HCT116 (cell line): Measurements from ENCODE around the gene CTNNB1. TPM values are rescaled to one million over a fixed set of nuclear protein-coding genes. Genes with fewer than 3 reads are reported as not detected.

Source experiments
- ATAC-seq: fragments of 200-7000 bp; cut with Tn5 transposase; 2 replicates; pipeline ENCODE4 v1.9.1; 2020; ENCODE audit warnings: mild to moderate bottlenecking, moderate library complexity
- BruUV-seq: library from RNA; stranded (reverse); fragments of 400-500 nt; replicated peaks from 2 replicates; lab custom pipeline; 2021; lab: Mats Ljungman, UMichigan
- CTCF ChIA-PET: fragments of 300-600 bp; sonication (Branson Sonifier 250); formaldehyde crosslinking; loops from one replicate; lab custom pipeline; 2021; ENCODE audit warnings: antibody characterized with exemption; lab: Charles Lee
- POLR2A ChIA-PET: fragments of 300-600, 350-600 bp; sonication (Branson Sonifier 250); formaldehyde crosslinking; loops from one replicate; lab custom pipeline; 2021; ENCODE audit warnings: antibody characterized with exemption; lab: Charles Lee
- RAD21 ChIA-PET, 2 experiments: fragments of 300-600 bp; sonication (Branson Sonifier 250); formaldehyde crosslinking; loops; one replicate each; lab custom pipeline; 2023; ENCODE audit warnings: low total read pairs in 2 of 2; ENCODE audit not compliant: uncharacterized antibody in 2 of 2, unreplicated experiment in 2 of 2, low non-redundant PET in 1 of 2; lab: Charles Lee
- DNase-seq: peaks from one replicate; pipeline ENCODE4 v3.0.0-alpha.2; 2010; ENCODE audit warnings: low read depth, low spot score
- H2AFZ ChIP-seq: fragments of 200-600 bp; shearing (Covaris generic), sonication (generic); 2 replicates; pipeline ENCODE4 v1.6.1; 2017; ENCODE audit warnings: low read depth, mixed run types, mixed read lengths, antibody characterized with exemption, low read length; ENCODE audit not compliant: poor library complexity, severe bottlenecking
- H3K27ac ChIP-seq: 2 replicates; pipeline ENCODE4 v1.5.1; 2012; ENCODE audit warnings: low read depth, low read length
- H3K27me3 ChIP-seq: fragments of 200-600 bp; sonication (generic); 2 replicates; pipeline ENCODE4 v1.6.1; 2016; ENCODE audit warnings: mixed run types, low read length, mixed read lengths; ENCODE audit not compliant: insufficient read depth
- H3K36me3 ChIP-seq, 2 experiments: fragments of 200-500 bp in 1 of 2; fragments of 200-600 bp in 1 of 2; sonication (Bioruptor generic) in 1 of 2; sonication (generic) in 1 of 2; 2 replicates each; pipeline versions ENCODE4 v1.5.1 to v1.6.1; 2014 to 2016; ENCODE audit warnings: low read length in 2 of 2, inconsistent platforms in 1 of 2, mixed read lengths in 1 of 2, mixed run types in 1 of 2; ENCODE audit not compliant: insufficient read depth in 2 of 2, control insufficient read depth in 1 of 2
- H3K4me1 ChIP-seq, 2 experiments: fragments of 200-600 bp in 1 of 2; sonication (generic) in 1 of 2; 2 replicates each; pipeline versions ENCODE4 v1.5.1 to v1.6.1; 2012 to 2017; ENCODE audit warnings: low read length in 2 of 2, inconsistent platforms in 1 of 2, mild to moderate bottlenecking in 1 of 2, mixed read lengths in 1 of 2, mixed run types in 1 of 2, moderate library complexity in 1 of 2; ENCODE audit not compliant: insufficient read depth in 2 of 2, control insufficient read depth in 1 of 2
- H3K4me2 ChIP-seq: fragments of 200-600 bp; sonication (generic); 2 replicates; pipeline ENCODE4 v1.6.1; 2017; ENCODE audit warnings: mixed run types, low read length, mixed read lengths
- H3K4me3 ChIP-seq, 2 experiments: fragments of 200-600 bp in 1 of 2; sonication (generic) in 1 of 2; replicated peaks in 1 of 2; 2 replicates each; pipeline ENCODE4 v1.5.1; 2011 to 2016; ENCODE audit warnings: low read length in 2 of 2, control low read depth in 1 of 2, low read depth in 1 of 2, mild to moderate bottlenecking in 1 of 2, mixed read lengths in 1 of 2, mixed run types in 1 of 2
- H3K79me2 ChIP-seq: fragments of 200-600 bp; sonication (generic); 2 replicates; pipeline ENCODE4 v1.6.1; 2017; ENCODE audit warnings: mild to moderate bottlenecking, mixed run types, low read length, moderate library complexity, mixed read lengths; ENCODE audit not compliant: insufficient read depth
- H3K9ac ChIP-seq: fragments of 200-600 bp; sonication (generic); 2 replicates; pipeline ENCODE4 v1.6.1; 2016; ENCODE audit warnings: low read length, mixed read lengths
- H3K9me2 ChIP-seq: fragments of 200-600 bp; sonication (generic), shearing (Covaris generic); 2 replicates; pipeline ENCODE4 v1.6.1; 2017; ENCODE audit warnings: mixed run types, mild to moderate bottlenecking, moderate library complexity; ENCODE audit not compliant: insufficient read depth
- H3K9me3 ChIP-seq, 2 experiments: fragments of 200-500 bp in 1 of 2; fragments of 200-600 bp in 1 of 2; sonication (Bioruptor generic) in 1 of 2; sonication (generic) in 1 of 2; 2 replicates each; pipeline ENCODE4 v1.6.1; 2014 to 2017; ENCODE audit warnings: low read length in 2 of 2, mixed read lengths in 2 of 2, inconsistent platforms in 1 of 2, low read depth in 1 of 2, mild to moderate bottlenecking in 1 of 2, mixed run types in 1 of 2, moderate library complexity in 1 of 2; ENCODE audit not compliant: control insufficient read depth in 1 of 2, insufficient read depth in 1 of 2
- H4K20me1 ChIP-seq: fragments of 200-600 bp; sonication (generic), shearing (Covaris generic); 2 replicates; pipeline ENCODE4 v1.6.1; 2017; ENCODE audit warnings: mixed run types, mild to moderate bottlenecking, moderate library complexity; ENCODE audit not compliant: insufficient read depth
- CBX3 ChIP-seq: IDR thresholded peaks from 2 replicates; pipeline ENCODE4 v1.6.1; 2012; ENCODE audit warnings: low read depth
- CEBPB ChIP-seq: IDR thresholded peaks from 2 replicates; pipeline ENCODE4 v1.6.1; 2012; ENCODE audit warnings: low read depth
- EZH2 ChIP-seq: fragments of 200-600 bp; sonication (generic); IDR thresholded peaks from 2 replicates; pipeline ENCODE4 v1.6.1; 2017; ENCODE audit warnings: antibody characterized with exemption, mixed run types
- FOSL1 ChIP-seq: IDR thresholded peaks from 2 replicates; pipeline ENCODE4 v1.6.1; 2012; ENCODE audit warnings: low read depth
- JUND ChIP-seq: IDR thresholded peaks from 2 replicates; pipeline ENCODE4 v1.6.1; 2012
- POLR2AphosphoS5 ChIP-seq: IDR thresholded peaks from 2 replicates; pipeline ENCODE4 v1.6.1; 2011; ENCODE audit warnings: mild to moderate bottlenecking, low read depth, low read length, moderate library complexity
- RAD21 ChIP-seq: IDR thresholded peaks from 2 replicates; pipeline ENCODE4 v1.6.1; 2012; ENCODE audit warnings: low read depth, mild to moderate bottlenecking
- SIN3A ChIP-seq: IDR thresholded peaks from 2 replicates; pipeline ENCODE4 v1.6.1; 2012; ENCODE audit warnings: low read depth
- SP1 ChIP-seq: IDR thresholded peaks from 2 replicates; pipeline ENCODE4 v1.6.1; 2012; ENCODE audit warnings: low read depth
- SRF ChIP-seq: IDR thresholded peaks from 2 replicates; pipeline ENCODE4 v1.6.1; 2012; ENCODE audit warnings: low read depth
- TCF7L2 ChIP-seq: IDR thresholded peaks from 2 replicates; pipeline ENCODE4 v1.7.0; 2011; ENCODE audit warnings: borderline replicate concordance, inconsistent platforms; ENCODE audit not compliant: insufficient read depth, insufficient read length; ENCODE audit errors: extremely low read depth
- ZFX ChIP-seq: fragments of 450-650 bp; IDR thresholded peaks from 2 replicates; pipeline ENCODE4 v1.6.1; 2017
- intact Hi-C: fragments of 100-400 bp; cut with micrococcal nuclease; formaldehyde crosslinking; loops from 2 replicates; pipeline ENCODE4 v1.10.0; 2022
- total RNA-seq: library from RNA; stranded (reverse); gene quantifications from one replicate; pipeline ENCODE4 v1.2.1, GENCODE V29; 2021; ENCODE audit not compliant: unreplicated experiment
- TF ChIP-seq, protein P1 (sequence below), 3 experiments: fragments of 200-600 bp in 1 of 3; sonication (generic) in 1 of 3; IDR thresholded peaks in 2 of 3; conservative IDR thresholded peaks in 1 of 3; 2 replicates each; pipeline ENCODE4 v1.5.1; 2012 to 2017; ENCODE audit warnings: low read depth in 2 of 3, low read length in 2 of 3, antibody characterized with exemption in 1 of 3, borderline replicate concordance in 1 of 3, control low read depth in 1 of 3, mild to moderate bottlenecking in 1 of 3, mixed read lengths in 1 of 3, mixed run types in 1 of 3, moderate library complexity in 1 of 3; ENCODE audit not compliant: insufficient read depth in 1 of 3
- TF ChIP-seq, protein P2 (sequence below): IDR thresholded peaks from 2 replicates; pipeline ENCODE4 v1.6.1; 2012
- TF ChIP-seq, protein P3 (sequence below): IDR thresholded peaks from 2 replicates; pipeline ENCODE4 v1.6.1; 2012; ENCODE audit warnings: low read depth

CTNNB1 gene
- total RNA-seq, 1 experiment from 2014 or later, result 265 TPM

DNA sequence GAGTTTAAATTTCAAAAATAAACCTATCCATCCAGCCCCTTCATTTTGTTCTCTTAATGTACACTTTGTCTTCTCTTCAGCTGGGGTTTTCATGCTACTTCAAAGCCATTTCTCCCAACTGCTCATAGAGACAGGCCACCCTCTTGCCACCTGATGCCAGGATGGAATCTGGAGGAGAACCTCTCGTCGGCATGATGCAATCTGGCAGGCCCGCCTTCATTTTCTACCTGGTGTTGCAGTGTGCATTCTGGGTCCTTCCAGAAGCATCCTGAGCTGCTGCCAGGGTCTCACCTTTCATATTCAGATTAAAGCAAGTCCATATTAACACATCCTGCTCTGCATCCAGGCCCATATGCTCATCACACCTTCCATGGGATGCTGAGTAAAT lies 60.8 kb downstream of the CTNNB1 start:
- Histone ChIP-seq H3K4me1 (peaks cover 4 to 6% of the 10 kb centered on the region in 2 experiments), H3K9me2 (no peaks in the 10 kb centered on the region), H3K9ac (no peak overlapping the region), H3K4me3 (no peak overlapping the region), H3K27me3 (no peaks in the 10 kb centered on the region)
- no TSS peak for BruUV-seq
- no peak for DNase-seq
- CTCF ChIA-PET, result no interaction called here
- POLR2A ChIA-PET, result no interaction called here
- TF ChIP-seq POLR2AphosphoS5 (no peak), SP1 (no peak), SIN3A (no peak), EZH2 (no peak), CEBPB (no peak), ZFX (no peak), SRF (no peak)
- TF ChIP-seq, protein P1, sequence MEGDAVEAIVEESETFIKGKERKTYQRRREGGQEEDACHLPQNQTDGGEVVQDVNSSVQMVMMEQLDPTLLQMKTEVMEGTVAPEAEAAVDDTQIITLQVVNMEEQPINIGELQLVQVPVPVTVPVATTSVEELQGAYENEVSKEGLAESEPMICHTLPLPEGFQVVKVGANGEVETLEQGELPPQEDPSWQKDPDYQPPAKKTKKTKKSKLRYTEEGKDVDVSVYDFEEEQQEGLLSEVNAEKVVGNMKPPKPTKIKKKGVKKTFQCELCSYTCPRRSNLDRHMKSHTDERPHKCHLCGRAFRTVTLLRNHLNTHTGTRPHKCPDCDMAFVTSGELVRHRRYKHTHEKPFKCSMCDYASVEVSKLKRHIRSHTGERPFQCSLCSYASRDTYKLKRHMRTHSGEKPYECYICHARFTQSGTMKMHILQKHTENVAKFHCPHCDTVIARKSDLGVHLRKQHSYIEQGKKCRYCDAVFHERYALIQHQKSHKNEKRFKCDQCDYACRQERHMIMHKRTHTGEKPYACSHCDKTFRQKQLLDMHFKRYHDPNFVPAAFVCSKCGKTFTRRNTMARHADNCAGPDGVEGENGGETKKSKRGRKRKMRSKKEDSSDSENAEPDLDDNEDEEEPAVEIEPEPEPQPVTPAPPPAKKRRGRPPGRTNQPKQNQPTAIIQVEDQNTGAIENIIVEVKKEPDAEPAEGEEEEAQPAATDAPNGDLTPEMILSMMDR (IDR thresholded peaks at IDR 0.05 in 2 of 3, conservative IDR thresholded peaks at IDR 0.05 in 1 of 3; ENCODE audit: borderline replicate concordance in 1 of 3, insufficient read depth in 1 of 3, low read depth in 2 of 3, low read length in 2 of 3), result no peak
- TF ChIP-seq, all 23 proteins: peak for 0
- no peaks in the 10 kb centered on the region for H3K36me3 ChIP-seq
- H4K20me1 ChIP-seq, result no peaks in the 10 kb centered on the region
- H3K27ac ChIP-seq, result no peak overlapping the region
- no peaks in the 10 kb centered on the region for H3K9me3 ChIP-seq
- H3K4me2 ChIP-seq, result no peak overlapping the region
- ATAC-seq, result no peak
- RAD21 ChIA-PET, result no interaction called here
- H2AFZ ChIP-seq, result no peak overlapping the region
- no peaks in the 10 kb centered on the region for H3K79me2 ChIP-seq
- intact Hi-C loops, result no loop called here

DNA sequence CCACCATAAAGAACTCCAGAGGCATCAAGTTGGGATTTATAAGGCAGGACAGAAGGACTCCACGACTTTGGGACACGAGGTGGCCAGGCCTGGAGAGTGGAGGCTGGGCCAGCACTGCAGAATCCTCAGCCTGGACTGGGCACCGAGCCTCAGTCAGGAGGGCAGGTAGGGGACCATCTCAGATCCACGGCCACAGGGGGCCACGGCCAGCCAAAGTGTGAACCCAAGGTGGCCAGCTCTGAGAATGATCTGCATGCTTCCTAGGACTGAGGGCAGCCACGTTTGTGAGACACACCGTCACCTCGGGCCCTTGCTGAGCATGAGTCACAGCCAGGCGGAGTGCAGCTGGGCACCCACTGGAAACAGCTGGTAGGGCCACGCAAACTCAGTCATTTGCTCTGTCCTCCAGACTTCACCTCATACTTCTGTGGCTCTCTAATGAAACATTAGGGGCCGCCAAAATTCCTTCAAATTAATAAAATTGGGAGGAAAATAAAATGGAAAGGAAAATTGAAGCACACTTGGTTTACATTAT lies 65.8 kb downstream of the CTNNB1 start:
- peak; percentile 77 for ATAC-seq

More for the DNA sequence above, 65.8 kb downstream of the CTNNB1 start:
- RAD21 ChIA-PET, result no interaction called here
- H4K20me1 ChIP-seq, result no peaks in the 10 kb centered on the region
- H3K27ac ChIP-seq, result peak overlapping the region; percentile 8; the same call in 1 of the 2 replicates
- CTCF ChIA-PET, result no interaction called here
- no peaks in the 10 kb centered on the region for H3K9me2 ChIP-seq
- H3K4me1 ChIP-seq, result peaks cover 28 to 45% of the 10 kb centered on the region in 2 experiments
- H3K27me3 ChIP-seq, result no peaks in the 10 kb centered on the region
- TF ChIP-seq CBX3 (peak; percentile 76; the same call in 1 of the 2 replicates), EZH2 (no peak), JUND (peak; percentile 80), SP1 (no peak), FOSL1 (peak; percentile 68), POLR2AphosphoS5 (peak; percentile 22; the same call in 1 of the 2 replicates), SRF (no peak), TCF7L2 (peak; percentile 40), RAD21 (0 out of 2 replicates have a peak, but pooled peaks have one; percentile 15)
- TF ChIP-seq, protein P2, sequence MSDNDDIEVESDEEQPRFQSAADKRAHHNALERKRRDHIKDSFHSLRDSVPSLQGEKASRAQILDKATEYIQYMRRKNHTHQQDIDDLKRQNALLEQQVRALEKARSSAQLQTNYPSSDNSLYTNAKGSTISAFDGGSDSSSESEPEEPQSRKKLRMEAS, result peak; percentile 78
- TF ChIP-seq, protein P3, sequence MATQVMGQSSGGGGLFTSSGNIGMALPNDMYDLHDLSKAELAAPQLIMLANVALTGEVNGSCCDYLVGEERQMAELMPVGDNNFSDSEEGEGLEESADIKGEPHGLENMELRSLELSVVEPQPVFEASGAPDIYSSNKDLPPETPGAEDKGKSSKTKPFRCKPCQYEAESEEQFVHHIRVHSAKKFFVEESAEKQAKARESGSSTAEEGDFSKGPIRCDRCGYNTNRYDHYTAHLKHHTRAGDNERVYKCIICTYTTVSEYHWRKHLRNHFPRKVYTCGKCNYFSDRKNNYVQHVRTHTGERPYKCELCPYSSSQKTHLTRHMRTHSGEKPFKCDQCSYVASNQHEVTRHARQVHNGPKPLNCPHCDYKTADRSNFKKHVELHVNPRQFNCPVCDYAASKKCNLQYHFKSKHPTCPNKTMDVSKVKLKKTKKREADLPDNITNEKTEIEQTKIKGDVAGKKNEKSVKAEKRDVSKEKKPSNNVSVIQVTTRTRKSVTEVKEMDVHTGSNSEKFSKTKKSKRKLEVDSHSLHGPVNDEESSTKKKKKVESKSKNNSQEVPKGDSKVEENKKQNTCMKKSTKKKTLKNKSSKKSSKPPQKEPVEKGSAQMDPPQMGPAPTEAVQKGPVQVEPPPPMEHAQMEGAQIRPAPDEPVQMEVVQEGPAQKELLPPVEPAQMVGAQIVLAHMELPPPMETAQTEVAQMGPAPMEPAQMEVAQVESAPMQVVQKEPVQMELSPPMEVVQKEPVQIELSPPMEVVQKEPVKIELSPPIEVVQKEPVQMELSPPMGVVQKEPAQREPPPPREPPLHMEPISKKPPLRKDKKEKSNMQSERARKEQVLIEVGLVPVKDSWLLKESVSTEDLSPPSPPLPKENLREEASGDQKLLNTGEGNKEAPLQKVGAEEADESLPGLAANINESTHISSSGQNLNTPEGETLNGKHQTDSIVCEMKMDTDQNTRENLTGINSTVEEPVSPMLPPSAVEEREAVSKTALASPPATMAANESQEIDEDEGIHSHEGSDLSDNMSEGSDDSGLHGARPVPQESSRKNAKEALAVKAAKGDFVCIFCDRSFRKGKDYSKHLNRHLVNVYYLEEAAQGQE, result no peak
- H3K4me3 ChIP-seq, result no peak overlapping the region
- H3K79me2 ChIP-seq, result no peaks in the 10 kb centered on the region
- peak overlapping the region; percentile 48 for H3K4me2 ChIP-seq
- DNase-seq, result peak; percentile 36
- H2AFZ ChIP-seq, result peak overlapping the region; percentile 30
- no peaks in the 10 kb centered on the region for H3K36me3 ChIP-seq
- intact Hi-C loops, result no loop called here
- POLR2A ChIA-PET, result no interaction called here
- H3K9me3 ChIP-seq, result no peaks in the 10 kb centered on the region
- BruUV-seq, result no TSS peak
- peak overlapping the region; percentile 26; the same call in 1 of the 2 replicates for H3K9ac ChIP-seq
